22Rv1 (cell line): ENCODE data around the gene RER1.

Experiments used
- ZFX ChIP-seq: fragments of 450-650 bp; IDR thresholded peaks from 2 replicates; pipeline ENCODE4 v1.6.1; 2017; ENCODE audit warnings: antibody characterized with exemption, borderline replicate concordance
- TF ChIP-seq, protein P1 (sequence below): fragments of 450-650 bp; IDR thresholded peaks from 2 replicates; pipeline ENCODE4 v1.5.1; 2017; ENCODE audit warnings: mild to moderate bottlenecking

DNA sequence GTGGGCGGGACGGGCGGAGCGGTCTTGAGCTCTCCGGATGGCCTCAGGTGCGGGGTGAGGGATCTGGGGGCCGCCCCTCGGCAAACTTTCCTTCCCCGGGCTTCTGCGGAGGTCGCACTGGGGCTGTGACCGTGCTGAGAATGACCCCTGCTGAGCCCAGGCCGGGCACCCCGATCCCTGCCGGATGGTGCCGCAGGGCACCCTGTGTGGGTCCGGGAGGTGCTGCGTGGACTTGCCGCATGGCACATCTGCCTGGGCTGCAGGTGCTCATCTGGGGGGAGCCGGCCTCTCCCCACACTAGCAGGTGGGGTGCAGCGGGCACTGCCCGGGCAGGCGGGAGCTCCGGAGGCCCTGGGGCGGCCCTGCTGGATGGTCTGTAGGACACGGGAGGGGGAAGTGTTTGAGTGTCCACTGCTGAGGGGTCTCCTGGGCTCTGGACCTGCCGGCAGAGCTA, 52.5 kb downstream of the RER1 start:
- TF ChIP-seq, protein P1, sequence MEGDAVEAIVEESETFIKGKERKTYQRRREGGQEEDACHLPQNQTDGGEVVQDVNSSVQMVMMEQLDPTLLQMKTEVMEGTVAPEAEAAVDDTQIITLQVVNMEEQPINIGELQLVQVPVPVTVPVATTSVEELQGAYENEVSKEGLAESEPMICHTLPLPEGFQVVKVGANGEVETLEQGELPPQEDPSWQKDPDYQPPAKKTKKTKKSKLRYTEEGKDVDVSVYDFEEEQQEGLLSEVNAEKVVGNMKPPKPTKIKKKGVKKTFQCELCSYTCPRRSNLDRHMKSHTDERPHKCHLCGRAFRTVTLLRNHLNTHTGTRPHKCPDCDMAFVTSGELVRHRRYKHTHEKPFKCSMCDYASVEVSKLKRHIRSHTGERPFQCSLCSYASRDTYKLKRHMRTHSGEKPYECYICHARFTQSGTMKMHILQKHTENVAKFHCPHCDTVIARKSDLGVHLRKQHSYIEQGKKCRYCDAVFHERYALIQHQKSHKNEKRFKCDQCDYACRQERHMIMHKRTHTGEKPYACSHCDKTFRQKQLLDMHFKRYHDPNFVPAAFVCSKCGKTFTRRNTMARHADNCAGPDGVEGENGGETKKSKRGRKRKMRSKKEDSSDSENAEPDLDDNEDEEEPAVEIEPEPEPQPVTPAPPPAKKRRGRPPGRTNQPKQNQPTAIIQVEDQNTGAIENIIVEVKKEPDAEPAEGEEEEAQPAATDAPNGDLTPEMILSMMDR: peak; percentile 30; the same call in 1 of the 2 replicates
- no peak for TF ChIP-seq ZFX
